PC-3 (cell line): ENCODE results near the gene TMEM209.

Experiments used
- EZH2phosphoT487 ChIP-seq: fragments of 300-600 bp; sonication (generic); IDR thresholded peaks from 2 replicates; pipeline ENCODE4 v1.6.1; 2018; ENCODE audit warnings: mild to moderate bottlenecking, antibody characterized with exemption, low read length, borderline replicate concordance
- TF ChIP-seq, protein P1 (sequence below): fragments of 300-600 bp; sonication (generic); conservative IDR thresholded peaks from 2 replicates; pipeline ENCODE4 v1.5.1; 2017; ENCODE audit warnings: antibody characterized with exemption, low read depth, mild to moderate bottlenecking, low read length

DNA sequence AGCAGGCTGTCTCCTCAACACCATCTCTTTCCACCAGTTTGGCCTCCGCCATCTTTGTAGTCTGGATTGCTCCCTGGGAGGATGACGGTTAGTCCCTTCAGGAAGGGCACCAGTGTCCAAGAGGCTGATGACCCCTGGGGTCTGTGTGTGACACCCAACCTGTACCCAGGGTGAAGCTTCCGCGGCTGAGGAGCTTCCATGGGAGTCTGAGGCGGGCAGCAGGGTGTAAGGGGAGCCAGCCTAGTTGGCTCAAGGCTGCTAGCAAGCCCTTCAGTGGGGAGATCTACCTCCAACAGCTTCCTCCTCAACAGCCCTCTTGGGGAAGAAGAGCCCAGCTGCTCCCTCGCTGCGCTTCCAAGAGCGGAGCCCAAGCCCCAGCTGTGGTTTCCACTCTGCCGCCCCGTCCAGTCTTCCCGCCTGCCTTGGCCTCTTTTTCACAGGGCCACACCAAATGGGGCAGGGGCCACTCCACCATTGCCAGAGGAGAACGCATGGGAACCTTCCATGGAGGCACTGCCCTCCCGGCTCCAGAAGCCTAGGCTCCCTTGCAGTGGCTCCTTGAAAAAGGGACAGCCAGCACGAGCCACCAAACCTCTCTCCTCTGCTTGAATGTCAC, 57.4 kb downstream of the TMEM209 start:
- TF ChIP-seq, protein P1, sequence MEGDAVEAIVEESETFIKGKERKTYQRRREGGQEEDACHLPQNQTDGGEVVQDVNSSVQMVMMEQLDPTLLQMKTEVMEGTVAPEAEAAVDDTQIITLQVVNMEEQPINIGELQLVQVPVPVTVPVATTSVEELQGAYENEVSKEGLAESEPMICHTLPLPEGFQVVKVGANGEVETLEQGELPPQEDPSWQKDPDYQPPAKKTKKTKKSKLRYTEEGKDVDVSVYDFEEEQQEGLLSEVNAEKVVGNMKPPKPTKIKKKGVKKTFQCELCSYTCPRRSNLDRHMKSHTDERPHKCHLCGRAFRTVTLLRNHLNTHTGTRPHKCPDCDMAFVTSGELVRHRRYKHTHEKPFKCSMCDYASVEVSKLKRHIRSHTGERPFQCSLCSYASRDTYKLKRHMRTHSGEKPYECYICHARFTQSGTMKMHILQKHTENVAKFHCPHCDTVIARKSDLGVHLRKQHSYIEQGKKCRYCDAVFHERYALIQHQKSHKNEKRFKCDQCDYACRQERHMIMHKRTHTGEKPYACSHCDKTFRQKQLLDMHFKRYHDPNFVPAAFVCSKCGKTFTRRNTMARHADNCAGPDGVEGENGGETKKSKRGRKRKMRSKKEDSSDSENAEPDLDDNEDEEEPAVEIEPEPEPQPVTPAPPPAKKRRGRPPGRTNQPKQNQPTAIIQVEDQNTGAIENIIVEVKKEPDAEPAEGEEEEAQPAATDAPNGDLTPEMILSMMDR = no peak
- no peak for TF ChIP-seq EZH2phosphoT487
